ENCODE data around the gene AQP6. TPM values are rescaled to one million over a fixed set of nuclear protein-coding genes. Genes with fewer than 3 reads are reported as not detected.

AQP6 gene
- total RNA-seq, 1 experiment from 2014 or later, result not detected

GRCh38 chr12:49929581-49929980 is 43.2 kb upstream of the AQP6 start:
- DNase-seq (ENCODE audit: unreplicated experiment), result no peak
- ChIA-PET CTCF (interaction anchor here (0.6 to 0.9 kb wide), 2 partner anchors 12 to 217 kb away, joined by 3 read pairs; no protein-coding TSS in a partner anchor), POLR2A (no interaction called here)
- intact Hi-C loops (cut with micrococcal nuclease), result no loop called here
- Mint-ChIP-seq H3K27me3 (ENCODE audit: insufficient read depth, unreplicated experiment) (no peaks in the 10 kb centered on the region), H3K27ac (ENCODE audit: low read depth, unreplicated experiment) (no peak overlapping the region), H3K4me1 (ENCODE audit: insufficient read depth, unreplicated experiment) (peaks cover 8% of the 10 kb centered on the region), H3K9me3 (ENCODE audit: unreplicated experiment) (no peaks in the 10 kb centered on the region), H3K4me3 (ENCODE audit: unreplicated experiment) (no peak overlapping the region), H3K36me3 (ENCODE audit: insufficient read depth, unreplicated experiment) (no peaks in the 10 kb centered on the region)
- no TSS peak for BruUV-seq (replicated peaks)
- TF ChIP-seq CTCF (IDR thresholded peaks at IDR 0.05; ENCODE audit: unreplicated experiment), result no peak

- CTCF ChIA-PET, result interaction anchor here (4.0 kb wide), 1 partner anchor 15 kb away, joined by 17 read pairs; no protein-coding TSS in a partner anchor
Observed at GRCh38 chr12:49930515-49931288, 42.0 kb upstream of the AQP6 start.

GRCh38 chr12:49932023-49932422 is 40.7 kb upstream of the AQP6 start:
- DNase-seq (ENCODE audit: unreplicated experiment), result no peak
- Mint-ChIP-seq H3K4me1 (ENCODE audit: insufficient read depth, unreplicated experiment) (peaks cover 10% of the 10 kb centered on the region), H3K36me3 (ENCODE audit: insufficient read depth, unreplicated experiment) (no peaks in the 10 kb centered on the region), H3K27ac (ENCODE audit: low read depth, unreplicated experiment) (no peak overlapping the region), H3K9me3 (ENCODE audit: unreplicated experiment) (no peaks in the 10 kb centered on the region), H3K27me3 (ENCODE audit: insufficient read depth, unreplicated experiment) (no peaks in the 10 kb centered on the region), H3K4me3 (ENCODE audit: unreplicated experiment) (no peak overlapping the region)
- POLR2A ChIA-PET, result interaction anchor here (0.7 kb wide), 1 partner anchor 33 kb away, joined by 3 read pairs; no protein-coding TSS in a partner anchor
- no TSS peak for BruUV-seq (replicated peaks)
- CTCF ChIA-PET, result interaction anchor here (0.6 to 4.0 kb wide), 4 partner anchors 13 to 596 kb away, joined by 3 to 17 read pairs (median 4); no protein-coding TSS in a partner anchor
- no peak for TF ChIP-seq CTCF (IDR thresholded peaks at IDR 0.05; ENCODE audit: unreplicated experiment)
- intact Hi-C loops (cut with micrococcal nuclease), result no loop called here

More at GRCh38 chr12:49930515-49931288, 42.0 kb upstream of the AQP6 start:
- no peaks in the 10 kb centered on the region for H3K36me3 Mint-ChIP-seq (ENCODE audit: insufficient read depth, unreplicated experiment)
- H3K27ac Mint-ChIP-seq (ENCODE audit: low read depth, unreplicated experiment), result no peak overlapping the region
- intact Hi-C loops (cut with micrococcal nuclease), result no loop called here
- no TSS peak for BruUV-seq (replicated peaks)
- no peaks in the 10 kb centered on the region for H3K27me3 Mint-ChIP-seq (ENCODE audit: insufficient read depth, unreplicated experiment)
- TF ChIP-seq CTCF (IDR thresholded peaks at IDR 0.05; ENCODE audit: unreplicated experiment), result no peak
- no peaks in the 10 kb centered on the region for H3K9me3 Mint-ChIP-seq (ENCODE audit: unreplicated experiment)
- H3K4me1 Mint-ChIP-seq (ENCODE audit: insufficient read depth, unreplicated experiment), result peaks cover 10% of the 10 kb centered on the region
- POLR2A ChIA-PET, result no interaction called here
- DNase-seq (ENCODE audit: unreplicated experiment), result peak; percentile 55
- no peak overlapping the region for H3K4me3 Mint-ChIP-seq (ENCODE audit: unreplicated experiment)

- intact Hi-C loops (cut with micrococcal nuclease), result no loop called here
- no TSS peak for BruUV-seq (replicated peaks)
- Mint-ChIP-seq H3K4me3 (ENCODE audit: unreplicated experiment) (no peak overlapping the region), H3K36me3 (ENCODE audit: insufficient read depth, unreplicated experiment) (no peaks in the 10 kb centered on the region), H3K27me3 (ENCODE audit: insufficient read depth, unreplicated experiment) (no peaks in the 10 kb centered on the region), H3K9me3 (ENCODE audit: unreplicated experiment) (no peaks in the 10 kb centered on the region), H3K4me1 (ENCODE audit: insufficient read depth, unreplicated experiment) (peaks cover 10% of the 10 kb centered on the region), H3K27ac (ENCODE audit: low read depth, unreplicated experiment) (no peak overlapping the region)
- CTCF ChIA-PET, result interaction anchor here (0.6 to 4.0 kb wide), 4 partner anchors 13 to 596 kb away, joined by 3 to 17 read pairs (median 4); no protein-coding TSS in a partner anchor
- POLR2A ChIA-PET, result interaction anchor here (0.7 kb wide), 1 partner anchor 33 kb away, joined by 3 read pairs; no protein-coding TSS in a partner anchor
- DNase-seq (ENCODE audit: unreplicated experiment), result no peak
- no peak for TF ChIP-seq CTCF (IDR thresholded peaks at IDR 0.05; ENCODE audit: unreplicated experiment)
Observed at GRCh38 chr12:49932533-49933130, 40.1 kb upstream of the AQP6 start.

All from MCF 10A (cell line).